HepG2 (cell line): ENCODE data around the gene BSND. TPM values are rescaled to one million over a fixed set of nuclear protein-coding genes. Genes with fewer than 3 reads are reported as not detected.

Source experiments
- ATAC-seq: fragments of 200-7000 bp; cut with Tn5 transposase; 3 replicates; pipeline ENCODE4 v1.9.1; 2020; ENCODE audit warnings: mild to moderate bottlenecking, moderate library complexity
- BruUV-seq: library from RNA; stranded (reverse); fragments of 400-500 nt; replicated peaks from 2 replicates; lab custom pipeline; 2021; lab: Mats Ljungman, UMichigan
- CTCF ChIA-PET: fragments of 300-600 bp; formaldehyde crosslinking; extraction: SDS; loops from one replicate; lab custom pipeline; 2021; ENCODE audit warnings: low total read pairs, inconsistent platforms, low intra/inter-chr PET ratio; lab: Yijun Ruan, JAX
- POLR2A ChIA-PET: fragments of 350-600 bp; sonication (Branson Sonifier 250); formaldehyde crosslinking; loops from one replicate; lab custom pipeline; 2020; ENCODE audit warnings: antibody characterized with exemption, inconsistent platforms; lab: Yijun Ruan, JAX
- DNase-seq: peaks from one replicate; pipeline ENCODE4 v3.0.0-alpha.2; 2015; ENCODE audit warnings: low spot score
- FAIRE-seq: peaks from 3 replicates; lab custom pipeline; 2011; peaks lifted over from hg19 to GRCh38; lab: Jason Lieb, UNC
- H2AFZ ChIP-seq: one replicate; pipeline ENCODE4 v1.6.1; 2011; ENCODE audit warnings: low read length, inconsistent platforms
- H3K27ac ChIP-seq: fragments of 300-600 bp; 3 replicates; pipeline ENCODE4 v1.8.0; 2011; ENCODE audit warnings: mixed run types, mild to moderate bottlenecking, mixed read lengths, low read length, inconsistent platforms; ENCODE audit not compliant: insufficient read depth; ENCODE audit errors: extremely low read length
- H3K27me3 ChIP-seq, 2 experiments: fragments of 200-600 bp in 1 of 2; 2 replicates in 1 of 2; 3 replicates in 1 of 2; pipeline versions ENCODE4 v1.6.0 to v1.8.0; 2011; ENCODE audit warnings: low read length in 2 of 2, mild to moderate bottlenecking in 2 of 2, moderate library complexity in 2 of 2, inconsistent platforms in 1 of 2; ENCODE audit not compliant: insufficient read depth in 2 of 2, control insufficient read depth in 1 of 2
- H3K36me3 ChIP-seq, 2 experiments: fragments of 200-600 bp in 1 of 2; replicated peaks in 1 of 2; 2 replicates in 1 of 2; 3 replicates in 1 of 2; pipeline versions ENCODE4 v1.5.1 to v1.8.0; 2011; ENCODE audit warnings: low read length in 2 of 2, inconsistent platforms in 1 of 2; ENCODE audit not compliant: insufficient read depth in 2 of 2, control insufficient read depth in 1 of 2
- H3K4me1 ChIP-seq: 2 replicates; pipeline ENCODE4 v1.5.1; 2012; ENCODE audit warnings: low read length, inconsistent platforms; ENCODE audit not compliant: insufficient read depth
- H3K4me2 ChIP-seq: 2 replicates; pipeline ENCODE4 v1.6.0; 2011; ENCODE audit warnings: low read depth, low read length, inconsistent platforms
- H3K4me3 ChIP-seq, 3 experiments: fragments of 200-600 bp in 1 of 3; sonication (generic), shearing (Covaris generic) in 1 of 3; replicated peaks in 1 of 3; 2 replicates each; pipeline ENCODE4 v1.5.1; 2011 to 2016; ENCODE audit warnings: low read length in 3 of 3, inconsistent platforms in 2 of 3, low read depth in 2 of 3, mild to moderate bottlenecking in 2 of 3, control low read depth in 1 of 3, mixed read lengths in 1 of 3; ENCODE audit not compliant: insufficient read depth in 1 of 3
- H3K79me2 ChIP-seq: one replicate; pipeline ENCODE4 v1.6.1; 2011; ENCODE audit warnings: low read length, inconsistent platforms; ENCODE audit not compliant: insufficient read depth
- H3K9ac ChIP-seq: 2 replicates; pipeline ENCODE4 v1.6.0; 2011; ENCODE audit warnings: mild to moderate bottlenecking, low read depth, low read length, inconsistent platforms; ENCODE audit not compliant: insufficient read depth
- H3K9me3 ChIP-seq: 2 replicates; pipeline ENCODE4 v1.5.1; 2012; ENCODE audit warnings: mild to moderate bottlenecking, low read length
- H4K20me1 ChIP-seq: 2 replicates; pipeline ENCODE4 v1.6.0; 2011; ENCODE audit warnings: inconsistent platforms, mild to moderate bottlenecking, low read length, moderate library complexity; ENCODE audit not compliant: insufficient read depth
- EP300 ChIP-seq, 3 experiments: sonication (generic) in 1 of 3; formaldehyde crosslinking in 1 of 3; IDR thresholded peaks; 2 replicates each; pipeline versions ENCODE4 v1.5.1 to v1.6.1; 2011 to 2020; ENCODE audit warnings: low read depth in 2 of 3, low read length in 2 of 3, borderline replicate concordance in 1 of 3, improper control_type of control experiment in 1 of 3, mild to moderate bottlenecking in 1 of 3, missing genetic modification reagents in 1 of 3, moderate library complexity in 1 of 3
- GTF2F1 ChIP-seq: fragments of 150-350 bp; IDR thresholded peaks from 2 replicates; pipeline ENCODE4 v1.6.1; 2014; ENCODE audit warnings: low read length
- HMGXB4 ChIP-seq, 2 experiments: sonication (generic) in 1 of 2; formaldehyde crosslinking in 1 of 2; IDR thresholded peaks; 2 replicates each; pipeline versions ENCODE4 v1.4.0 to v1.6.1; 2018 to 2020; ENCODE audit warnings: missing genetic modification reagents in 2 of 2, borderline replicate concordance in 1 of 2, low read depth in 1 of 2, mild to moderate bottlenecking in 1 of 2, missing biosample characterization in 1 of 2
- JARID2 ChIP-seq: sonication (generic); formaldehyde crosslinking; IDR thresholded peaks from 2 replicates; pipeline ENCODE4 v1.8.1; 2023; ENCODE audit warnings: missing genetic modification reagents, inconsistent platforms; ENCODE audit not compliant: insufficient replicate concordance
- MATR3 ChIP-seq: sonication (generic); formaldehyde crosslinking; IDR thresholded peaks from 2 replicates; pipeline ENCODE4 v1.4.0; 2020; ENCODE audit warnings: missing genetic modification reagents
- PBX2 ChIP-seq: IDR thresholded peaks from 2 replicates; pipeline ENCODE4 v1.6.1; 2016; ENCODE audit warnings: control low read depth
- SOX5 ChIP-seq: IDR thresholded peaks from 2 replicates; pipeline ENCODE4 v1.6.1; 2016; ENCODE audit warnings: borderline replicate concordance
- SP5 ChIP-seq: IDR thresholded peaks from 2 replicates; pipeline ENCODE4 v1.6.1; 2016; ENCODE audit warnings: low read depth, borderline replicate concordance
- TEAD3 ChIP-seq: optimal IDR thresholded peaks from 2 replicates; pipeline ENCODE3; 2016; ENCODE audit warnings: borderline replicate concordance
- ZNF510 ChIP-seq: sonication (generic); formaldehyde crosslinking; IDR thresholded peaks from 2 replicates; pipeline ENCODE4 v1.4.0; 2020; ENCODE audit warnings: low read depth, mild to moderate bottlenecking, missing genetic modification reagents
- WGBS: methylation state at CpG from one replicate; pipeline ENCODE4 v1.1.6; 2017; ENCODE audit warnings: low lambda C conversion rate; 5-methylcytosine and 5-hydroxymethylcytosine counted together
- in situ Hi-C: cut with HindIII; loops from 2 replicates; pipeline ENCODE4 v1.10.0; 2017; ENCODE audit warnings: low pct_unique_long_range_greater_than_20kb; ENCODE audit not compliant: extremely low pct_ligation_motif_present
- intact Hi-C: fragments of 100-400 bp; cut with micrococcal nuclease; formaldehyde crosslinking; loops from one replicate; pipeline ENCODE4 v1.10.0; 2022; ENCODE audit not compliant: unreplicated experiment
- polyA plus RNA-seq, 8 experiments: library from polyadenylated mRNA; depleted of rRNA in 3 of 8; stranded (reverse) in 7 of 8; unstranded in 1 of 8; fragments of >200 nt; fragmentation: Illumina TruSeq in 4 of 8; extraction: Trizol in 4 of 8; gene quantifications; 2 replicates each; pipeline versions ENCODE4 v1.2.1 to v1.2.3, GENCODE V29; 2011 to 2016; ENCODE audit warnings: low read depth in 4 of 8, missing spikeins in 1 of 8, mixed read lengths in 1 of 8; ENCODE audit not compliant: insufficient read depth in 1 of 8
- total RNA-seq, 5 experiments: library from RNA; depleted of rRNA; stranded (reverse); fragments of >200 nt; fragmentation: Illumina TruSeq; extraction: Trizol; gene quantifications; 2 replicates each; pipeline ENCODE4 v1.2.3, GENCODE V29; 2016; ENCODE audit warnings: low read depth in 1 of 5
- TF ChIP-seq, protein P1 (sequence below), 2 experiments: fragments of 450-650 bp in 1 of 2; sonication (generic) in 1 of 2; formaldehyde crosslinking in 1 of 2; IDR thresholded peaks; 2 replicates each; pipeline versions ENCODE4 v1.6.1 to v1.8.0; 2016 to 2022; ENCODE audit warnings: antibody characterized with exemption in 1 of 2, mild to moderate bottlenecking in 1 of 2, missing genetic modification reagents in 1 of 2

The BSND gene
- total and polyA plus RNA-seq, 2 of the 13 experiments (the other 11 are each of a cell fraction or from before 2014, with no cell fraction given) = not detected

- Histone ChIP-seq H3K27ac (no peak overlapping the region), H3K4me1 (peaks cover 32% of the 10 kb centered on the region), H3K4me2 (no peak overlapping the region), H2AFZ (no peak overlapping the region), H3K27me3 (no peaks in the 10 kb centered on the region), H3K36me3 (peaks cover 12 to 54% of the 10 kb centered on the region in 2 experiments), H3K4me3 (no peak overlapping the region), H4K20me1 (peaks cover 14% of the 10 kb centered on the region; the same call in 1 of the 2 replicates), H3K79me2 (peaks cover 14% of the 10 kb centered on the region), H3K9ac (no peak overlapping the region), H3K9me3 (no peaks in the 10 kb centered on the region)
- FAIRE-seq (no peak), ATAC-seq (no peak), DNase-seq (no peak)
- intact Hi-C loops = no loop called here
- 78% methylated on average over 8 of the region's 9 CpGs for WGBS
- BruUV-seq = no TSS peak
- in situ Hi-C loops = no loop called here
- ChIA-PET CTCF (no interaction called here), POLR2A (interaction anchor here (0.5 kb wide), 1 partner anchor 165 kb away, joined by 3 read pairs; the partner anchor contains the start of gene DHCR24)
- TF ChIP-seq SOX5 (CRISPR knock-in tag) = no peak
- TF ChIP-seq TEAD3 (CRISPR knock-in tag) = no peak
- TF ChIP-seq MATR3 = no peak
- no peak for TF ChIP-seq ZNF510 (CRISPR knock-in tag)
- TF ChIP-seq HMGXB4 (CRISPR knock-in tag; IDR thresholded peaks at IDR 0.05; ENCODE audit: borderline replicate concordance in 1 of 2, low read depth in 1 of 2) = no peak
- no peak for TF ChIP-seq EP300 (IDR thresholded peaks at IDR 0.05; ENCODE audit: low read depth in 2 of 2, low read length in 2 of 2)
- no peak for TF ChIP-seq EP300 (CRISPR knock-in tag; IDR thresholded peaks at IDR 0.05; ENCODE audit: borderline replicate concordance)
- TF ChIP-seq PBX2 (CRISPR knock-in tag) = no peak
- TF ChIP-seq JARID2 (CRISPR knock-in tag) = no peak
- TF ChIP-seq GTF2F1 = no peak
- no peak for TF ChIP-seq SP5
- TF ChIP-seq, protein P1, sequence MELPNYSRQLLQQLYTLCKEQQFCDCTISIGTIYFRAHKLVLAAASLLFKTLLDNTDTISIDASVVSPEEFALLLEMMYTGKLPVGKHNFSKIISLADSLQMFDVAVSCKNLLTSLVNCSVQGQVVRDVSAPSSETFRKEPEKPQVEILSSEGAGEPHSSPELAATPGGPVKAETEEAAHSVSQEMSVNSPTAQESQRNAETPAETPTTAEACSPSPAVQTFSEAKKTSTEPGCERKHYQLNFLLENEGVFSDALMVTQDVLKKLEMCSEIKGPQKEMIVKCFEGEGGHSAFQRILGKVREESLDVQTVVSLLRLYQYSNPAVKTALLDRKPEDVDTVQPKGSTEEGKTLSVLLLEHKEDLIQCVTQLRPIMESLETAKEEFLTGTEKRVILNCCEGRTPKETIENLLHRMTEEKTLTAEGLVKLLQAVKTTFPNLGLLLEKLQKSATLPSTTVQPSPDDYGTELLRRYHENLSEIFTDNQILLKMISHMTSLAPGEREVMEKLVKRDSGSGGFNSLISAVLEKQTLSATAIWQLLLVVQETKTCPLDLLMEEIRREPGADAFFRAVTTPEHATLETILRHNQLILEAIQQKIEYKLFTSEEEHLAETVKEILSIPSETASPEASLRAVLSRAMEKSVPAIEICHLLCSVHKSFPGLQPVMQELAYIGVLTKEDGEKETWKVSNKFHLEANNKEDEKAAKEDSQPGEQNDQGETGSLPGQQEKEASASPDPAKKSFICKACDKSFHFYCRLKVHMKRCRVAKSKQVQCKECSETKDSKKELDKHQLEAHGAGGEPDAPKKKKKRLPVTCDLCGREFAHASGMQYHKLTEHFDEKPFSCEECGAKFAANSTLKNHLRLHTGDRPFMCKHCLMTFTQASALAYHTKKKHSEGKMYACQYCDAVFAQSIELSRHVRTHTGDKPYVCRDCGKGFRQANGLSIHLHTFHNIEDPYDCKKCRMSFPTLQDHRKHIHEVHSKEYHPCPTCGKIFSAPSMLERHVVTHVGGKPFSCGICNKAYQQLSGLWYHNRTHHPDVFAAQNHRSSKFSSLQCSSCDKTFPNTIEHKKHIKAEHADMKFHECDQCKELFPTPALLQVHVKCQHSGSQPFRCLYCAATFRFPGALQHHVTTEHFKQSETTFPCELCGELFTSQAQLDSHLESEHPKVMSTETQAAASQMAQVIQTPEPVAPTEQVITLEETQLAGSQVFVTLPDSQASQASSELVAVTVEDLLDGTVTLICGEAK (IDR thresholded peaks at IDR 0.05) = no peak
- TF ChIP-seq, protein P1 (CRISPR knock-in tag; IDR thresholded peaks at IDR 0.05) = no peak
Measured at GRCh38 chr1:55051621-55052020, 52.9 kb downstream of the BSND start.
